ENCODE data around the gene ARHGEF3. TPM values are rescaled to one million over a fixed set of nuclear protein-coding genes. Genes with fewer than 3 reads are reported as not detected.
"Not testable (repeated sequence)": the region's sequence is repeated elsewhere in the genome, so short reads cannot be mapped to it uniquely, and the experiment has no call there.

The ARHGEF3 gene
- total RNA-seq, 1 donor from 2014 or later = 32.9 TPM

GRCh38 chr3:56744016-56744415 lies 57.7 kb downstream of the ARHGEF3 start:
- peaks cover 16 to 28% (median 20%) of the 10 kb centered on the region in 3 donors for H3K36me3 ChIP-seq (ENCODE audit: control insufficient read depth in 3 of 3, insufficient read depth in 3 of 3, low read length in 3 of 3)
- H3K27me3 ChIP-seq (ENCODE audit: control insufficient read depth in 3 of 3, insufficient read depth in 3 of 3, low read length in 3 of 3) = no peaks in the 10 kb centered on the region
- no peak overlapping the region for H3K27ac ChIP-seq (ENCODE audit: low read depth, low read length)
- no peak overlapping the region for H3K9ac ChIP-seq (ENCODE audit: low read depth in 1 of 3, low read length in 3 of 3)
- H3K9me3 ChIP-seq (ENCODE audit: control insufficient read depth in 3 of 3, low read length in 3 of 3) = no peaks in the 10 kb centered on the region
- no peak overlapping the region for H3K4me3 ChIP-seq (ENCODE audit: low read length in 3 of 3)
- no peaks in the 10 kb centered on the region for H3K4me1 ChIP-seq (ENCODE audit: control insufficient read depth in 3 of 3, insufficient read depth in 3 of 3, low read length in 3 of 3)

DNA sequence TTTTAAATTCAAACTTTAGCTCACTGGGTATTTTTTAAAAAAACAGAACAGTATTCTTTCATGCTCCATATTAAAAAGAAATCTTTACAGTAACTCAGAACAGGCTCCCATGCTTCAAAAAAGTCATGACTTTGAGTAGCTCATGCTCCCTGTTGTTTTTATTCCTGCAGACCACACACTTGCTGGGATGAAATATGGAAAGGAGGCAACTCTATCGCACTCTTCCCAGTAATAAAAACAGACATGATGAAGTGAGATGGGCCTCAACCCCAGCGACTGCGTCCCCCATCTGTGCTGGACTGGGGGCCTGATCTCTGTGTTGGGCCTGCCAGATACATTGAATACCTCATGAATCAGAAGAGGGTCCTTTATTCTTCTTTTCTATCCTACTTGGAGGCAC lies 58.9 kb downstream of the ARHGEF3 start:
- Histone ChIP-seq H3K9ac (ENCODE audit: low read depth in 1 of 3, low read length in 3 of 3) (no peak overlapping the region), H3K4me3 (ENCODE audit: low read length in 3 of 3) (no peak overlapping the region), H3K9me3 (ENCODE audit: control insufficient read depth in 3 of 3, low read length in 3 of 3) (no peaks in the 10 kb centered on the region), H3K36me3 (ENCODE audit: control insufficient read depth in 3 of 3, insufficient read depth in 3 of 3, low read length in 3 of 3) (peaks cover 16 to 28% (median 20%) of the 10 kb centered on the region in 3 donors), H3K4me1 (ENCODE audit: control insufficient read depth in 3 of 3, insufficient read depth in 3 of 3, low read length in 3 of 3) (no peaks in the 10 kb centered on the region), H3K27me3 (ENCODE audit: control insufficient read depth in 3 of 3, insufficient read depth in 3 of 3, low read length in 3 of 3) (no peaks in the 10 kb centered on the region), H3K27ac (ENCODE audit: low read depth, low read length) (no peak overlapping the region)

GRCh38 chr3:56739036-56739435 lies 62.7 kb downstream of the ARHGEF3 start:
- Histone ChIP-seq H3K4me3 (ENCODE audit: low read length in 3 of 3) (no peak overlapping the region), H3K4me1 (ENCODE audit: control insufficient read depth in 3 of 3, insufficient read depth in 3 of 3, low read length in 3 of 3) (no peaks in the 10 kb centered on the region), H3K9ac (ENCODE audit: low read depth in 1 of 3, low read length in 3 of 3) (no peak overlapping the region), H3K36me3 (ENCODE audit: control insufficient read depth in 3 of 3, insufficient read depth in 3 of 3, low read length in 3 of 3) (peaks cover 12 to 13% (median 13%) of the 10 kb centered on the region in 3 donors), H3K9me3 (ENCODE audit: control insufficient read depth in 3 of 3, low read length in 3 of 3) (no peaks in the 10 kb centered on the region), H3K27ac (ENCODE audit: low read depth, low read length) (no peak overlapping the region), H3K27me3 (ENCODE audit: control insufficient read depth in 3 of 3, insufficient read depth in 3 of 3, low read length in 3 of 3) (no peaks in the 10 kb centered on the region)

DNA sequence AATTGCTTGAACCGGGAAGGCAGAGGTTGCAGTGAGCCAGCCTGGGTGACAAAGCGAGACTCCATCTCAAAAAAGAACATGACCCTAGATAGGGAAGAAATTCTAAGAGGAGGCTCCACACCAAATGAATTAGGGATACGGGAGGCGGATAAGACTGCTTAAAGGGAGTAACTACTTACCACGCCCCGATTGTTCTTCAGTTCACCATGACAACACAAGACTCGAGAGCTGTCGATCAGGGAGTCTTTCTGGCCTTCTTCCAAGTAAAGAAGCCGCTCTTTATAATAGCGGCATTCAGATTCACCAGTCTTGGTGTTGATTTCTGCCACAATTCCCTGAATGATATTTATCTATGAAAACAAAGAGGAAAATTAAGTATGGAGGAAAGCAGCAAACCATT lies 64.7 kb downstream of the ARHGEF3 start:
- Histone ChIP-seq H3K9ac (ENCODE audit: low read depth in 1 of 3, low read length in 3 of 3) (no peak overlapping the region), H3K27ac (ENCODE audit: low read depth, low read length) (no peak overlapping the region), H3K27me3 (ENCODE audit: control insufficient read depth in 3 of 3, insufficient read depth in 3 of 3, low read length in 3 of 3) (no peaks in the 10 kb centered on the region), H3K4me3 (ENCODE audit: low read length in 3 of 3) (no peak overlapping the region), H3K9me3 (ENCODE audit: control insufficient read depth in 3 of 3, low read length in 3 of 3) (no peaks in the 10 kb centered on the region), H3K4me1 (ENCODE audit: control insufficient read depth in 3 of 3, insufficient read depth in 3 of 3, low read length in 3 of 3) (no peaks in the 10 kb centered on the region), H3K36me3 (ENCODE audit: control insufficient read depth in 3 of 3, insufficient read depth in 3 of 3, low read length in 3 of 3) (peaks cover 4 to 9% (median 6%) of the 10 kb centered on the region in 3 donors)

DNA sequence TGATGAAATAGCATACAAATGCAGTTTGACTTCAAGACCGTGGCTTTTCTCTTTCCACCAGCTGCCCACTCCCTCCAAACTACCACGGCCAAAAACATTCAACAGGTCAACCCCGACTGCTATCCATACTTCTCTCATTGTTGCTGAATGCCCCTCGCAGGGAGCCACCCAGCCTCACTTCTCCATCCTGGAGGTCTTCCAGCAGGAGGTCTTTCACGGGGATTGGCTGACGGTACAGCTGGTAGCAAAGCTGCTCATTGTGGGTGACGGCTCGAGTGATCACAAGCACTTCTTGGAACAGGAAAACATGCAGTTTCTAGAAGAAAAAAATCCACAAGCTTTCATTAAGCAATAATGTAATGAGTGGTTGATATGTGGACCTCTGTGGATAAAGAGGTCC lies 69.6 kb downstream of the ARHGEF3 start:
- Histone ChIP-seq H3K9ac (ENCODE audit: low read depth in 1 of 3, low read length in 3 of 3) (no peak overlapping the region), H3K27me3 (ENCODE audit: control insufficient read depth in 3 of 3, insufficient read depth in 3 of 3, low read length in 3 of 3) (no peaks in the 10 kb centered on the region), H3K36me3 (ENCODE audit: control insufficient read depth in 3 of 3, insufficient read depth in 3 of 3, low read length in 3 of 3) (peaks cover 22 to 36% (median 28%) of the 10 kb centered on the region in 3 donors), H3K9me3 (ENCODE audit: control insufficient read depth in 3 of 3, low read length in 3 of 3) (no peaks in the 10 kb centered on the region), H3K27ac (ENCODE audit: low read depth, low read length) (no peak overlapping the region), H3K4me1 (ENCODE audit: control insufficient read depth in 3 of 3, insufficient read depth in 3 of 3, low read length in 3 of 3) (no peaks in the 10 kb centered on the region), H3K4me3 (ENCODE audit: low read length in 3 of 3) (no peak overlapping the region)

DNA sequence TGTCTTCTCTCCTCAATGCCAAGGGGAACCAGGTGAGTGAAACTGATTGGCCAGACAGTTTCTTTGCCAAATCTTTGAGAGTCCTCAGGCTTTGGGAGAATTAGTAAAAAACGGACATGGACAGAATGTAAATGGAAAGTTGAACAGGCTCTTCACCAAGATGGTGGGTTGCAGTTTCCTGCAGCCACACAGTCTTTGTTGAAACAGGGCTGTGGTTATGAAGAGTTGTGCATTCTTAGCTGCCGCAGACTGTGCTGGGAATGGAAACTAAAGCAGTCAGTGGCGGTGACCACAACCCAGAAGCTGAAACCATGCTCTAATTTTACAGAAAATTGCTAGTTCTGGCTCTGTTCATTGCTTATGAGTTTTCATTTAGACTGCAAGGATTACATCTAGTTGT lies 76.6 kb downstream of the ARHGEF3 start:
- Histone ChIP-seq H3K9me3 (ENCODE audit: control insufficient read depth in 3 of 3, low read length in 3 of 3) (no peaks in the 10 kb centered on the region), H3K36me3 (ENCODE audit: control insufficient read depth in 3 of 3, insufficient read depth in 3 of 3, low read length in 3 of 3) (peaks cover 18 to 39% (median 35%) of the 10 kb centered on the region in 3 donors), H3K27ac (ENCODE audit: low read depth, low read length) (no peak overlapping the region), H3K9ac (ENCODE audit: low read depth in 1 of 3, low read length in 3 of 3) (no peak overlapping the region), H3K4me3 (ENCODE audit: low read length in 3 of 3) (no peak overlapping the region), H3K4me1 (ENCODE audit: control insufficient read depth in 3 of 3, insufficient read depth in 3 of 3, low read length in 3 of 3) (no peaks in the 10 kb centered on the region), H3K27me3 (ENCODE audit: control insufficient read depth in 3 of 3, insufficient read depth in 3 of 3, low read length in 3 of 3) (no peaks in the 10 kb centered on the region)

GRCh38 chr3:56724676-56725075 lies 77.1 kb downstream of the ARHGEF3 start:
- Histone ChIP-seq H3K36me3 (ENCODE audit: control insufficient read depth in 3 of 3, insufficient read depth in 3 of 3, low read length in 3 of 3) (peaks cover 18 to 37% (median 34%) of the 10 kb centered on the region in 3 donors), H3K27ac (ENCODE audit: low read depth, low read length) (no peak overlapping the region), H3K4me3 (ENCODE audit: low read length in 3 of 3) (no peak overlapping the region), H3K27me3 (ENCODE audit: control insufficient read depth in 3 of 3, insufficient read depth in 3 of 3, low read length in 3 of 3) (no peaks in the 10 kb centered on the region), H3K4me1 (ENCODE audit: control insufficient read depth in 3 of 3, insufficient read depth in 3 of 3, low read length in 3 of 3) (no peaks in the 10 kb centered on the region), H3K9me3 (ENCODE audit: control insufficient read depth in 3 of 3, low read length in 3 of 3) (no peaks in the 10 kb centered on the region), H3K9ac (ENCODE audit: low read depth in 1 of 3, low read length in 3 of 3) (no peak overlapping the region)

GRCh38 chr3:56720849-56721248 lies 80.9 kb downstream of the ARHGEF3 start:
- H3K9me3 ChIP-seq (ENCODE audit: control insufficient read depth in 3 of 3, low read length in 3 of 3) = no peaks in the 10 kb centered on the region
- H3K4me1 ChIP-seq (ENCODE audit: control insufficient read depth in 3 of 3, insufficient read depth in 3 of 3, low read length in 3 of 3) = no peaks in the 10 kb centered on the region
- H3K36me3 ChIP-seq (ENCODE audit: control insufficient read depth in 3 of 3, insufficient read depth in 3 of 3, low read length in 3 of 3) = peaks cover 2 to 7% (median 6%) of the 10 kb centered on the region in 3 donors
- H3K27me3 ChIP-seq (ENCODE audit: control insufficient read depth in 3 of 3, insufficient read depth in 3 of 3, low read length in 3 of 3) = no peaks in the 10 kb centered on the region
- H3K27ac ChIP-seq (ENCODE audit: low read depth, low read length) = no peak overlapping the region
- no peak overlapping the region for H3K9ac ChIP-seq (ENCODE audit: low read depth in 1 of 3, low read length in 3 of 3)
- H3K4me3 ChIP-seq (ENCODE audit: low read length in 3 of 3) = no peak overlapping the region

GRCh38 chr3:56718809-56719208 lies 82.9 kb downstream of the ARHGEF3 start:
- not testable (repeated sequence) for H3K4me3 ChIP-seq (ENCODE audit: low read length in 3 of 3); H3K9me3 ChIP-seq (ENCODE audit: control insufficient read depth in 3 of 3, low read length in 3 of 3)

DNA sequence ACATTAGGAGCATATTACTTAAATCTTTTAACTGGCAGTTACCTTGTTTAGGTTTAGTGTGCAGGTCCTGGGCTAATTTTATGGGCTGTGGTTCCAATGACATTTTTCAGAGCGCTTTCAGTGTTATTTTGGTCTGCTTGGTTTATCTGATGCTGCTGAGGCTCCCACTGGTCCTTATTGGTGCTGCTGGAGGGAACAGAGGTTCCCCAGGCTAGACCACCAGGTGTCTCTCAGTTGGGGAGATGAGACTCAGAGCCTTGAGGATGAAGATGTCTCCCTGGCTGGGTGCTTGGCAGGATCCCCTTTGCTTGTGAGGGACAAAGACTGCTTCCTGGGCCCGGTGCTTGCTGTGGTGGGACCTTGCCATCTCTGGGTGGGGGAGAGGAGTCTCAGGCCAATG lies 90.4 kb downstream of the ARHGEF3 start:
- H3K4me3 ChIP-seq (ENCODE audit: low read length in 3 of 3) = no peak overlapping the region
- no peak overlapping the region for H3K27ac ChIP-seq (ENCODE audit: low read depth, low read length)
- no peaks in the 10 kb centered on the region for H3K27me3 ChIP-seq (ENCODE audit: control insufficient read depth in 3 of 3, insufficient read depth in 3 of 3, low read length in 3 of 3)

More at GRCh38 chr3:56718809-56719208, 82.9 kb downstream of the ARHGEF3 start:
- not testable (repeated sequence) for H3K27me3 ChIP-seq (ENCODE audit: control insufficient read depth in 3 of 3, insufficient read depth in 3 of 3, low read length in 3 of 3); H3K27ac ChIP-seq (ENCODE audit: low read depth, low read length); H3K9ac ChIP-seq (ENCODE audit: low read depth in 1 of 3, low read length in 3 of 3); H3K4me1 ChIP-seq (ENCODE audit: control insufficient read depth in 3 of 3, insufficient read depth in 3 of 3, low read length in 3 of 3); H3K36me3 ChIP-seq (ENCODE audit: control insufficient read depth in 3 of 3, insufficient read depth in 3 of 3, low read length in 3 of 3)

GRCh38 chr3:56707412-56707811 lies 94.3 kb downstream of the ARHGEF3 start:
- not testable (repeated sequence) for H3K9ac ChIP-seq (ENCODE audit: low read depth in 1 of 3, low read length in 3 of 3); H3K4me1 ChIP-seq (ENCODE audit: control insufficient read depth in 3 of 3, insufficient read depth in 3 of 3, low read length in 3 of 3); H3K27me3 ChIP-seq (ENCODE audit: control insufficient read depth in 3 of 3, insufficient read depth in 3 of 3, low read length in 3 of 3); H3K9me3 ChIP-seq (ENCODE audit: control insufficient read depth in 3 of 3, low read length in 3 of 3); H3K4me3 ChIP-seq (ENCODE audit: low read length in 3 of 3); H3K36me3 ChIP-seq (ENCODE audit: control insufficient read depth in 3 of 3, insufficient read depth in 3 of 3, low read length in 3 of 3); H3K27ac ChIP-seq (ENCODE audit: low read depth, low read length)

More for the DNA sequence above, 90.4 kb downstream of the ARHGEF3 start:
- H3K9ac ChIP-seq (ENCODE audit: low read depth in 1 of 3, low read length in 3 of 3) = no peak overlapping the region
- H3K36me3 ChIP-seq (ENCODE audit: control insufficient read depth in 3 of 3, insufficient read depth in 3 of 3, low read length in 3 of 3) = no peaks in the 10 kb centered on the region
- peaks cover 0 to 3% (median 2%) of the 10 kb centered on the region in 3 donors for H3K9me3 ChIP-seq (ENCODE audit: control insufficient read depth in 3 of 3, low read length in 3 of 3)
- no peaks in the 10 kb centered on the region for H3K4me1 ChIP-seq (ENCODE audit: control insufficient read depth in 3 of 3, insufficient read depth in 3 of 3, low read length in 3 of 3)

Measured in skeletal muscle tissue (tissue), 4 donors.